ENCODE results near the gene COTL1.

COTL1 gene

DNA sequence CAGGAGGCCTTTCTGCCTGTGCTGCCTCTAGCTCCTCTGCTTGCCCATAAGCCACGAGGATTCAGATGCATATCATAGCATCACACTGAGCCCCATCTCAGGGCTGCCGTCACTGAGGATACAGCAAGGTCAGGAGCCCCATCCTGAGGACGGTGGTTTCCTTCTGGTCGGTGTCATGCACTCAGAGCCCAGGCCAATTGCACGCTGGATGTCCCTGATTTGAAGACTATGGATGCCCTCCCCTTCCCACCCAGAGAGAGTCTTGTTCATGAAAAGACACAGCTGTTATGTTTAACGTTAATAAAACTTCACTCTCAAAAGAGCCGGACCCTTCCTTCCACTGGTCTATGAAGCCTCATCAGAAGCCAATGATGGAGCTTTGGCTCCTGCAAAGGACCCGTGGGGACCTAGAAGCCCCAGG, 19.9 kb downstream of the COTL1 start:
- in situ Hi-C loops (cut with MboI; ENCODE audit: low sequenced_read_pairs): no loop called here

- in situ Hi-C loops (cut with MboI; ENCODE audit: low sequenced_read_pairs): no loop called here
These were observed 20.4 kb downstream of the COTL1 start for GRCh38 chr16:84597528-84597896.

- in situ Hi-C loops (cut with MboI; ENCODE audit: low sequenced_read_pairs): no loop called here
These were observed 20.9 kb downstream of the COTL1 start for GRCh38 chr16:84596801-84597527.

- in situ Hi-C loops (cut with MboI; ENCODE audit: low sequenced_read_pairs): no loop called here
These were observed 21.7 kb downstream of the COTL1 start for GRCh38 chr16:84596161-84596560.

- in situ Hi-C loops (cut with MboI; ENCODE audit: low sequenced_read_pairs): no loop called here
These were observed 22.8 kb downstream of the COTL1 start for GRCh38 chr16:84595052-84595481.

- in situ Hi-C loops (cut with MboI; ENCODE audit: low sequenced_read_pairs): no loop called here
These were observed 23.2 kb downstream of the COTL1 start for GRCh38 chr16:84594725-84595038.

GRCh38 chr16:84593825-84594724, 23.8 kb downstream of the COTL1 start:
- in situ Hi-C loops (cut with MboI; ENCODE audit: low sequenced_read_pairs): no loop called here

GRCh38 chr16:84592718-84593117, 25.2 kb downstream of the COTL1 start:
- in situ Hi-C loops (cut with MboI; ENCODE audit: low sequenced_read_pairs): no loop called here

DNA sequence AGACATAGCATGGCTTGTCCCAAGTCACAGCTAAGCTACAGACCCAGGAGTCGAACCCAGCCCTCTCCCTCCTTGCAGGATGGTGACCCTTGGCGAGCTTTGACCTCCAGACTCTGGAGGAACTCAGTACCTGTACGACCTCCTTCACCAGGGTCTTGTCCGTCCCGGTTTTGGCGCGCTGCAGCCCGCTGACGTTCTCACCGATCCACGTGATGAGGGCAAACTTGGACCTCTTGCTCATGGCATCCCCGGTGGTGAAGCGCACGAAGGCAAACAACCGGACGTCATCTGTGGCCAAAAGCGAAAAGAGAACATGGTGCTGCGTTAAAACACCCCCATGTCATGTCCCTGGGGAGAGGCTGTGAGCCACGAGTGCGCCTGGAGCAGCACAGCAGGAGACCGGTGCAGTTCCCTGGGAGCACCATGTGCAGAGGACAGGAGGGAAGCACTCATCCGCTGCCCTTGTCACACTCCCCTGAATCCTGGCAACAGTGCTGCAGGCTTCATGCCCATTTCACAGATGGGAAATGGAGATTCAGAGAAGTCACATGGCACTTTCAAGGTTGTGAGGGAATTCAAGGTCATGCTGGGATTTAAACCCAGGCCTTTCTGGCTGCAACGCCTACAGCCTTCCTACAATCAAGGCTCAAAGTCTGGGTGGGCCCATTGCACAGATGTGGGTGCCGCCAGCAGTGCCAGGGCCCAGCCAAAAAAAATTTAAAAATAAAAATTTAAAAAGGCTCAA, 27.7 kb downstream of the COTL1 start:
- in situ Hi-C loops (cut with MboI; ENCODE audit: low sequenced_read_pairs): no loop called here

DNA sequence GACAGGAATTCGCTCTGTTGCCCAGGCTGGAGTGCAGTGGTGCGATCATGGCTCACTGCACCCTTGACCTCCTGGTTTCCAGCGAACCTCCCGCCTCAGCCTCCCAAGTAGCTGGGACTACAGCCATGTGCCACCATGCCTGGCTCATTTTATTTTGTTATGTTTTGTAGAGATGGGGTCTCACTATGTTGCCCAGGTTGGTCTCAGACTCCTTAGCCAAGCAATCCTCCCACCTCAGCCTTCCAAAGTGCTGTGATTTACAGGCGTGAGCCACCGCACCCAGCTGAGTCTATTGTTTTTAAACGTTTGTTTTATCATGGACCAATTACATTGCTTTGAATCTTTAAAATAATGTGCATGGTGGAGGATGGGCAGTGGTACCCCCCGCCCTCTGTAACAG, 28.9 kb downstream of the COTL1 start:
- in situ Hi-C loops (cut with MboI; ENCODE audit: low sequenced_read_pairs): no loop called here

DNA sequence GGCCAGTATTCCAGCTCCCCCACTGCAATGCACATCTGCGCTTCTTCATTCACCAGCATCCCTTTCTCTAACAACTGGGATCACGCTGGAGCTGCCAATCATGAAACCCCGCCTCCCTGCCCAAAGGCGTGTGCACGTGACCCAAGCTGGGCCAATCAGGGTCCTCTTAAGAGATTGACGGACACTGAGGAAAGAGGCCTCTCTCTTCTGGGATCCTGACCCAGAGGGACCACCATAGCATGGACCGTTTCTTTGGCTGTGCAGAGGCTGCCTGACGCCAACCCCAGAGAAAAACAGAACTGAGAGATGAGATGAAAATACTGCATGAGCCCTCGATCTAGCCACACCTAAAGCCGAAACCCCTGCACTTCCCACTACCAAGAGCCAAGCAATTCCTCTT, 32.0 kb downstream of the COTL1 start:
- in situ Hi-C loops (cut with MboI; ENCODE audit: low sequenced_read_pairs): no loop called here

GRCh38 chr16:84585467-84585866, 32.4 kb downstream of the COTL1 start:
- in situ Hi-C loops (cut with MboI; ENCODE audit: low sequenced_read_pairs): no loop called here

GRCh38 chr16:84584678-84585077, 33.2 kb downstream of the COTL1 start:
- in situ Hi-C loops (cut with MboI; ENCODE audit: low sequenced_read_pairs): no loop called here

- in situ Hi-C loops (cut with MboI; ENCODE audit: low sequenced_read_pairs): no loop called here
These were observed 33.9 kb downstream of the COTL1 start for GRCh38 chr16:84583995-84584394.

DNA sequence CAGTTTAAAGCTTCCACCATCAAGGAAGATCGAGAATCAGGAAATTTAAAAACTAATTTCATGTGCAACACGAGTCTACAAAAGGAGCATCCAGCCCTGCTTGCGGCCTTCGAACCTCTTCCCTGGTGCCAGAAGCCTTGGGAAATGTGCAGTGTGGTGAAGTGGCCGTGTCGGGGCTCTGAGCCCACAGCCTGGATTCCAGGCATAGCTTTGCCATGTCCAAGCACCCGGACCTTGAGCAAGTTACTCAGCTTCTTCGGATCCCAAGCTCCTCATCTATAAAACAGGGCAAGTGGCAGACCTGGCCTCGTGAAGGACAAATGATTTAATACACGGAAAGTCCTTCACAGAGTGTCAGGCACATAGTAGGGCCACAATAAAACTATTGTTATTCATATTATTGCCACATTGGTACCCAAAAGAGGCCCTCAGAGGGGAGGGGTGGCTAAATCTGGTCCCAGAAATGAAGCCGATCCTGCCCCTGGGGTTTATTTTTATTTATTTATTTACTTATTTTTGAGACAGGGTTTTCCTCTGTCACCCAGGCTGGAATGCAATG, 34.8 kb downstream of the COTL1 start:
- in situ Hi-C loops (cut with MboI; ENCODE audit: low sequenced_read_pairs): no loop called here

DNA sequence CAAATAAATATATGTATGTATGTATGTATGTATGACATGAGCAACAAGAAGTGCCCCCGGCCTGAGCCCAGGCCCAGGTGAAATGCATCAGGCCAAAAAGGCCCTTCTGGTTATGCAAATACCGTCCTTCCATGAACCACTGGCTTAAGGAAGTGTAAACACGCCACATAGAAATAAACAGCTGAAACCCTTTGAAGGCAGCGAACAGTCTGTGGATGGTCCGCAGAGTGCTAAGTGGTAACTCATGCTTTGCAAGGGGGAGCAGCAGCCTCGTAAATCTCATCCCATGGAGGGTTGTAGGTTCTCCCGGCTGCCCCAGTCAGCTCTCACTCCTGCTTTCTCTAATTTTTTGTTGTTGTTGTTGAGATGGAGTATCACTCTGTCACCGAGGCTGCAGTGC, 36.7 kb downstream of the COTL1 start:
- in situ Hi-C loops (cut with MboI; ENCODE audit: low sequenced_read_pairs): no loop called here

DNA sequence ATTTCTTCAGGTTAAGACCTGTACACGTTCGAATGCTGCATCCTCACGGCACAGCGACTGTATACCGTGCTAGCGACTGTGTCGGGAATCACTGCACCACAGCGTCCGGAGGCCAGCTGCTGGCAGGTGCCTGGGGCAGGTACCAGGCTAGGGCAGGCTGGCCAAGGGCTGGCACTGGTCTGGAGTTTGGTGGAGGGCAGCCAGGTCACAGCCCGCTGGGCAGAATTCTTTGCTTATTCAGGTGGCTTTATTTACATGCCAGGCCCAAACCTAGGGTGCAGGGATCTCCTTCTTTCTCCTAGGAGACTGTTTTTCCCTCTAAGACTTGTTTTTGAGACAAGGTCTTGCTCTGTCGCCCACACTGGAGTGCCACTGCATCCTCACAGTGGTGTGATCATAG, 37.9 kb downstream of the COTL1 start:
- in situ Hi-C loops (cut with MboI; ENCODE audit: low sequenced_read_pairs): no loop called here

DNA sequence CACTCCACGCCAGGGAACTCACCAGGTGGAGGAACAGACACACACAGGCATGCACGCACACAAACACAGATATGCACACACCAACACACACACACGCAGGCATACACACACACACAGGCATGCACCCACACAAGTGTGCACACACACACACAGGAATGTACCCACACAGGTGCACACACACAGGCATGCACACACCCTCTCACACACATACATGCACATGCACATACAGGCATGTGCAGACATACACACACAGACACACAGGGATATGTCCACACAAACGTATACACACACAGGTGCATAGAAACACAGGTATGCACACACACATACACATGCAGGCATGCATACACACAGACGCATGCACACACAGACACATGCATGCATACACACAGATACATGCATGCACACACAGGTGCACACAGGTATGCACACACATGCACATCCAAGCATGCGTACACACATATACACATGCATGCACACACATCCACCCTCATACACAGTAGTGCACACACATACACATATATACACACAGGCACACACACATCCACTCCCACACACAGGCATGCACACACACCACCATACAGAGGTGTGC, 39.2 kb downstream of the COTL1 start:
- in situ Hi-C loops (cut with MboI; ENCODE audit: low sequenced_read_pairs): no loop called here

- in situ Hi-C loops (cut with MboI; ENCODE audit: low sequenced_read_pairs): no loop called here
These were observed 40.7 kb downstream of the COTL1 start for GRCh38 chr16:84577034-84577803.

DNA sequence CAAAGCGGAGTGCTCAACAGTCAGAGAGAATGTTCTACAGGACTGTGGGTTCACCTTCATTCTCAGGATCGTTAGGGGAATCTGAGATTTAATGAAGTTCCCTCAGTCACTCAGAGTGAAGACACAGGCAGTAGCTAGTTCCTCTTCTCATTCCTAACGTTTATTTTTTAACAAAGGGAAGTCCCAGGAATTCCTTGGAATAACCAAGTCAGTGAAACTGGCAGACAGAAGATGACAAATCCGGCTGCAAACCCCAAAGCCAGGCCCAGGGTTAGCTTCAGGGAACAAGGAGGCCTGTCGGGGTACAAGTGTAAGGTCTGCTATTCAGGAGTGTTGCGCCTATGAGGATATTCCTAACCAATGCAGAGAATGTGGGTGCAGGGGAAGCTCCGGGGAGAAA, 42.0 kb downstream of the COTL1 start:
- in situ Hi-C loops (cut with MboI; ENCODE audit: low sequenced_read_pairs): no loop called here

Data from HL-60/S4 (cell line).